Stimulated activated CD4-positive, alpha-beta T cell treated with anti-CD3 and anti-CD28 coated beads, Interleukin-2, amount 100 ng/mL, for 48 hours (primary cell): ENCODE data around the gene DALRD3.

Experiments
- DNase-seq, 2 donors: peaks; one replicate each; pipeline ENCODE4 v3.0.0-alpha.2; 2020

The DALRD3 gene, protein sequence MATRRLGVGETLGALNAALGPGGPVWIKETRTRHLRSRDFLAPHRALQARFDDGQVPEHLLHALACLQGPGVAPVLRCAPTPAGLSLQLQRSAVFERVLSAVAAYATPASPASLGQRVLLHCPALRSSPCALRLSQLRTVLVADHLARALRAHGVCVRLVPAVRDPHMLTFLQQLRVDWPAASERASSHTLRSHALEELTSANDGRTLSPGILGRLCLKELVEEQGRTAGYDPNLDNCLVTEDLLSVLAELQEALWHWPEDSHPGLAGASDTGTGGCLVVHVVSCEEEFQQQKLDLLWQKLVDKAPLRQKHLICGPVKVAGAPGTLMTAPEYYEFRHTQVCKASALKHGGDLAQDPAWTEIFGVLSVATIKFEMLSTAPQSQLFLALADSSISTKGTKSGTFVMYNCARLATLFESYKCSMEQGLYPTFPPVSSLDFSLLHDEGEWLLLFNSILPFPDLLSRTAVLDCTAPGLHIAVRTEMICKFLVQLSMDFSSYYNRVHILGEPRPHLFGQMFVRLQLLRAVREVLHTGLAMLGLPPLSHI

DNA sequence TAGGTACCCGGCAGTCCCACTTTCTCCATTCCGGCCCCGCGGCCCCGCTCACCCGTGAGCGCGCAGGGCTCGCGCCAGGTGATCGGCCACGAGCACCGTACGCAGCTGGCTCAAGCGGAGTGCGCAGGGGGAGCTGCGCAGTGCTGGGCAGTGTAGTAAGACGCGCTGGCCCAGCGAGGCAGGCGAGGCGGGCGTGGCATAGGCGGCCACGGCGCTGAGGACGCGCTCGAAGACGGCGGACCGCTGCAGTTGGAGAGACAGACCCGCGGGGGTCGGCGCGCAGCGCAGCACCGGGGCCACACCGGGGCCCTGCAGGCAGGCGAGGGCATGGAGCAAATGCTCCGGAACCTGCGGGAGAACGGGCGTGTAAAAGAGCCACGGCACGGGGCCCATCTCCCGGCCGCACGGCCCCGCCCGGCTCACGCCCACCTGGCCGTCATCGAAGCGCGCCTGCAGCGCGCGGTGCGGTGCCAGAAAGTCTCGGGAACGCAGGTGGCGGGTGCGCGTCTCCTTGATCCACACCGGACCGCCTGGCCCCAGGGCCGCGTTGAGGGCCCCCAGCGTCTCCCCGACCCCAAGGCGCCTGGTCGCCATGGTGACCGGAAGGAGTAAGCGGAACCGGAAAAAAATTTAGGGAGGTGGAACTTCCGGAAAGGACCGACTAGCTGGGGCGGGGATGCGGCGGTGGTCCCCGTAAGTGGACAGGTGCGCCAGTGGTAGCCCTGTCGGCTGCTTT lies at the start of gene DALRD3:
TSS of gene DALRD3 (minus strand) at position 610 of the 736 bp plus-strand sequence. CDS start at position 594, 16 bp downstream.
- DNase-seq, result peak; percentile 51 to 57

DNA sequence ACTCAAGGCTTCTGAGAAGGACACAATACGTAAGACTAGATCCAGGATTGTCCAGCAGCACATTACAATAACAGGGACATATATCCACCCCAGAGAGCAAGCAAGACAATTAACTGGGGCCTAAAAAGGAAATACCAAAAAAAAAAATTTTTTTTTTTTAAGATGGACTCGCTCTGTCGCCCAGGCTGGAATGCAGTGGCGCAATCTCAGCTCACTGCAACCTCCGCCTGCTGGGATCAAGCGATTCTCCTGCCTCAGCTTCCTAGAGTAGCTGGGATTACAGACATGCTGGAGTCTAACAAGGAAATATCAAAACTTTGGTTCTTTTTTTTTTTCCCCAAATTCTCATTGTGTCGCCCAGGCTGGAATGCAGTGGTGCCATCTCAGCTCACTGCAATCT lies 39.6 kb upstream of the DALRD3 start:
- no peak for DNase-seq

DNA sequence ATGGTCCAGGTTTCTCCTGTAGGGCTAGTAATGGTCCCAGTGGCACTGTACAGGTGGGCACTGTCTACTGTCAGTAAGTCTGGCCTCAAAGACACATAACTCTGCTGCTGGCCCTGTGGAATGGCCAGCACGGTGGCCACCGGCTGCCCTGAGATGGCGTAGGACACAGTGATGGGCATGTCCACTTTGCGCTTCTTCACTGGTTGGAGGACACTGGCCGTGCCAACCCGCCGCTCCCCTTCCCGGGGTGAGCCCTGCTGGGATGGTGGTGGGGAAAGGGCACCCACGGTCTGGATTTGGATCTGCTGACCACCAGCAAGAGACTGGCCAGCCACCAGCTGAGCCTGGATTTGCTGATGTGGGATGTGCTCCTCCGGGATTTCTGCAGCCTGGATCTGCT lies 38.9 kb upstream of the DALRD3 start:
- DNase-seq, result no peak

DNA sequence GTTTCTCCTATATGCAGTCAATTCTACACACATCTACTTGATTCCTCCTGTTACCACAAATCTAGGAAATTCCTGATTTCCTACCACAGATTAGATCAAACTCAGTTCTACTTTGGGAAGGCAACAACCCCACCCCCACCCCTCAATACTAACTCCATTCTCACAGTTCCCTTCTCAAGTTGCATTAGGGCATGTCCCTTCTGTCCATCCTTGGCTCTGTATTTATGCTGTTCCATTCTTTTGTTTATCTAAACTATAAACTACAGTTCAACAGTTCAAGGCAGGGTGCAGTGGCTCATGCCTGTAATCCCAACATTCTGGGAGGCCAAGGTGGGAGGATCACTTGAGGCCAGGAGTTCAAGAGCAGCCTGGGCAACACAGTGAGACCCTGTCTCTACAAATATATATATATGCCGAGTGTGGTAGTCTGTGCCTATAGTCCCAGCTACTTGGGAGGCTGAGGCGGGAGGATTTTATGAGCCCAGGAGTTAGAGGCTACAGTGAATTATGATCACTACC lies 36.0 kb upstream of the DALRD3 start:
- DNase-seq, result no peak

DNA sequence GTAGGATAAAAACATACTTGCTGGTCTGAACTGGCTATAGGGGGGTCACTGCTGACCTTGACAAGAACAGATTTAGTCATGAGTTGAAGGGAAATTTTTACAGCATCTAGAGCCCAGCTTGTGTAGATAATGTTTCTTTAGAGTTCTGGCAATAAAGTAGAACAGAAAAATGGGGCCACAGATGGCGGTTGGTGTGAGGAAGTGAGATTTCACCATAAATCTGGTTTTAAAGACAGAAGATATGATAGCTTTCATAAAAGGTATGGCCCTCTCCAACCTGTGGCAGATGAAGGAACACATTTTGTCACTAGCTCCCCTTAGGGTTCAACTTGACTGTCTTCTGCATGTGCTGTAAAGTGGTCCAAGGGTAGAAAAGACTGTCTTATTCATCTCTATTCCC lies 35.2 kb upstream of the DALRD3 start:
- DNase-seq, result no peak

DNA sequence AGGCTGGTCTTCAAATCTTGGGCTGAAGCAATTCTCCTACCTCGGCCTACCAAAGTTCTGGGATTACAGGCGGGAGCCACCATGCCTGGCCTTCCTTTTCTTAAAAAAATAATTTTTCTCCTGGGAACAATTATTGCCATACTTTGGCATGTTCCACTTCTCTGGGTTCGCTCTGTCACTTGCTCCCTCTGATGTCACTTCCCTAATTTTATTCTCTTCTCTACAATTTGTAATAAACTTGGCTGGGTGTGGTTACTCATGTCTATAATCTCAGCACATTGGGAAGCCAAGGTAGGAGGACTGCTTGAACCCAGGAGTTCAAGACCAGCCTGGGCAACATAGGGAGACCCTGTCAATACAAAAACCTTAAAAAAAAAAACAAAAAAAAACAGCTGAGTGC lies 16.9 kb upstream of the DALRD3 start:
- DNase-seq, result no peak

DNA sequence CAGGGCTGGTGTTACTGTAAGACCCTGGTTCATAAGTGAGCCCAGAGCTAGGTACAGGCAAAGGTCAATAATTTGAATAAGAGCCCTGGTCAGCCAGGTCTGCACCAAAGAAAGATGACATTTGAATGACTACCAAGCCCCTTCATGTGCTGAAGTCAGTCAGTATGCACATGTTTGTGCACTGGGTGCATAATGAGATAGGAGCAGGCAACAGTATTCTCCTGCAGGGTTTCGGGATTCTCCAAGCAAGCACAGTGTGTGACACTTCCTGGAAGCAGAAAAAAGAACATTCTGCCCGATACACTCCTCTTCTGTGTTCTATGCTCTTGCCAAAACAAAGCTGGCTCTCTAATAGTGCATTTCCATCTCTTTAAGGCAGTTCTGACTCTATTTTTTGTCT lies 16.3 kb upstream of the DALRD3 start:
- no peak for DNase-seq

DNA sequence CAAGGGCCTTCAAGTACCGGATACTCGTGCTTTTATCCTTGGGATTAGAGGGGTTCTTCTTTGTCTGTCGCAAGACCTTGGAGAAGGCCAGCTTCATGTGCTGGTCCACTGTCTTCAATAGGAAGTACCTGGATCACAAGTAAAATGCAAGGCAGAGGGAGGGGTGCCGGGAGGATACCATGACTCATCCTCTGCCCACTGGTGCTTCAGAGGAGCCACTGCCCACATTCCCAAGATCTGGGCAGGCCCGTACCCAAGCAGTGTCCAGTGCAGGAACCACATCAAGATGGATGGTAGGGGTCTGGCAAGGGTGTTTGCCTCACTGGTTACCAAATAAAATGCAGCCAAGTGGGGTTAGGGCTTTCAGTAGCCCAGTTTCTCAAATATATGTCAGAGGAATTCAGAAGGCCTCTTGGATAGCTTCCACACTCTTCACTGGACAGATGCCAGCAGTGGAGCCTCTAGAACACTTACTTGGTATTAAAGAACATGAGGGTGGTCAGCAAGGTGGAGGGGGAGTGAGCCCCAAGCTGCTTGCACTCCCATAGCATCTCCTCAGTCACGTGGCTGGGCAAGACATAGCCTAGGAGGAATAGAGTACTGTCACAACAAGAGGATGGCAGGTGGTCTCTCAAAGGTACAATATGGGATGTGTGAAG lies 14.4 kb upstream of the DALRD3 start:
- no peak for DNase-seq

DNA sequence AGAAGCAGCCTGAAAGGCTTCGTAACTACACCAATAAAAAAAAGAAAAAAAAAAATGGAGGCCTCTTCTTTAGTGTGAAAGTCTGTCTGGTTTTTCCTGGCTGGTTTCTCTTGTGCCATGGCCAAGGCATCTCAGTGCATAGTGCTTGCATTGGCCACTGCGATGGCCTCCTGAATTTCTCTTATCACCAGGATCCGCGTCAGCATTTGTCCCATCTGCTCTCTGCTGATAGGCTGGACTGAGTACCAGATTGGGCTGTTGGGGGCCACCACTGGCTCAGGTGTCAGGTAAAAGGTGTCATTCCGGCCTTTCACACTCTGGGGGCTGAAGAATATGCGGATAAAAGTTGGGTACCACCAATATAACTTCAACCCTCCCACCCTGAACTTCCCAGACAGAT lies 11.9 kb upstream of the DALRD3 start:
- DNase-seq, result no peak

DNA sequence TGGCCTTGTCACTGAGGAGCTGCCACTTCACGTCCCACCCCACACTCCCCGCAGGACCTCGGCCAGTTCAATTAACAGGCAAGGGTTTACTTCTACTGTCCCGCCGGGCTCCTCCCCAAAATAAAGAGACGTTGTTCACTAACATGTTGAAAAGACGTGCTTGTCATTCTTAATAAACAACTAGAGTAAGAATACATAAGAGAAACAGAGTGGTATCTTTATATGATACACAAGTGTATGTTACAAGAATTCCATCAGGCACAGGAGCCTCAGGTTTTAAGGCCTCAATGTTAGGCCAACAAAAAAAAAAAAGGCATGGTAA lies 11.1 kb upstream of the DALRD3 start:
- DNase-seq, result no peak

DNA sequence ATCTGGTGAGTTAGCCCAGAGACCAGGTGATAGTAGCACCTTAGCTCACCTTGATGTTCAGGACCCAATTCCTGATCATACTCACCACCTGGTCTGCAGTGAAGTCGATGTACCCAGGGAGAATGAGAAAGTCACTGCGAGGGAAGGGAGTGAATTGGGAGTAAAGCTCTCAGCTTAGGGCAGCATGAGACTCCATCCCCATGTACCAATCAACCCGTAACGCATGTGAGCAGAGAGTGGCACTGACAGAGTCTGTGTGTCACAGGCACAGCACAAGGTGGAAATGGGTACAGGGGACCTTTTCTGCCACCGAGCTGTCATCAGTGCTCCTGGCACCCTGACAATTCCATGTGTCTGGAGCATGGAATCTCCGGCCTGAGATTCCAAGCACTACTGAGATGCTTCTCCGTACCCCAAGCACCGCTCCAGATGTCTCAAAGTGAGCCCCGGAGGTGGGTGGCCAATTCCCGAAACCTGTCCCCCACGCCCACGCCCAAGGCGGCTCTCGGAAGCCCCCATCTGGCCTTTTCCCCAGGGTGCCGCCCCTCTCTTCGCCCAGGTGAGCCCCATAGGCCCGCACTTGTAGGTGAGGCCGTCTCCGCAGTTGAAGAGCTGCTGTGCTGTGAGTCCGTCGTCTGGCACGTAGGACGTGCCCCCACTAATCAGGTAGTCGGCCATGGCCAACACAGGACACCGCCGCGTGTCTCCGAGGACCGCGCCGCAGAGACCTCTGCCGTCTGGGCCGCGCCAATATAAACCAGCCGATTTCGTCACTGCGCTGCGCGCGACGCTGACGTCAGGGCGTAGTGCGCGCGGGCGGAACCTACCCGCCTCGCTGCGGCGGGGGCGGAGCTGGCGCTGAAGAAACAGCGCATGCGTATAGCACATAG lies 10.5 kb upstream of the DALRD3 start, which contains the start of gene IMPDH2:
TSS of gene IMPDH2 (minus strand) at position 726 of the 890 bp plus-strand sequence. CDS start at position 678, 48 bp downstream.
- DNase-seq, result peak; percentile 92 to 95

DNA sequence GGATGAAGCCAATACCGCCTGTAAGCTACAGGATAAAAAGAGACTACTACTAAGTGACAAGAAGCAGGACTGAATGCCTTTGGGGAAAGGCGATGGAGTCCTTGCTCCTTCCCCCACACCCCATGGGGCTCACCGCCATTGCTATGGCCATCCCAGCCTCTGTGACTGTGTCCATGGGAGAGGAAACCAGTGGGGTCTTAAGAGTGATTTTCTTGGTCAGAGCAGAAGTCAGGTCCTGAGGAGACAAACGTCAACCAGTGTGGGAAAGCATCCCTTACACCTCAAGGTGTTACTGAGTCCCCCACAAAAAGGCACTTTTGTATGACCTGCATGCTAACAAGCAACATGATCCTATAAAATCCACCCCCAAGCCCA lies 9.9 kb upstream of the DALRD3 start:
- DNase-seq, result no peak

DNA sequence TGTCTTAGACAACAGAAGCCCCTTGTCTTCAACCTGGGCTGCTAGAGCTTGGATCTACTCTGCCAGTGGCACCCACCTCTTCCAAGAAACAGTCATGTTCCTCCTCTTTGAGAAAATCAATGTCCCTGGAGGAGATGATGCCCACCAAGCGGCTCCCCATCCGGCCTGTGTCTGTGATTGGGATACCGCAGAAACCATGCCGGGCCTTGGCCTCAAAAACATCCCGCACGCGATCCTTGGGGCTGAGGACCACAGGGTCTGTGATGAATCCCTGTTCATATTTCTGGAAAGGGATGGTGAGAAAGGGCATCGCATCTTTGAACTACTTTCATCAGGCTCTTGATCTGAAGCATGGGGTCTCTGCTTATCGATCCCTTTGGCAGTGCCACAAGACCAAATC lies 9.3 kb upstream of the DALRD3 start:
- no peak for DNase-seq

DNA sequence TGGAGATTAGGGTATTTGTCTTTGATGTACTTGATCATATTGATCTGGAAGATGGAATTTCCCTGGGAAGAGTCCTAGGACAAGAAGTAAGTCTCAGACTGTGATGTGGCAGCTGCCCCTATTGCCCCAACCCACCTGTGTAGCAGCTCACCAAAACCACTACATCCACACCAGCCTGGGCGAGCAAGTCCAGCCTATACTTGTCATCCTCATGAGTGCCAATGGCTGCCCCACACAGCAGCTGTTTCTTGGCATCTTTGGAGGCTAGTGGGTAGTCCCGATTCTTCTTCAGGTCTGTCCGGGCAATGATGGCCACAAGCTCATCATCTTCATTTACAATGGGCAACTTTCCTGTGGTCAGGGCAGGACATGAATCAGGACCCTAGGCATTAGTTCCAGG lies 8.2 kb upstream of the DALRD3 start:
- no peak for DNase-seq

DNA sequence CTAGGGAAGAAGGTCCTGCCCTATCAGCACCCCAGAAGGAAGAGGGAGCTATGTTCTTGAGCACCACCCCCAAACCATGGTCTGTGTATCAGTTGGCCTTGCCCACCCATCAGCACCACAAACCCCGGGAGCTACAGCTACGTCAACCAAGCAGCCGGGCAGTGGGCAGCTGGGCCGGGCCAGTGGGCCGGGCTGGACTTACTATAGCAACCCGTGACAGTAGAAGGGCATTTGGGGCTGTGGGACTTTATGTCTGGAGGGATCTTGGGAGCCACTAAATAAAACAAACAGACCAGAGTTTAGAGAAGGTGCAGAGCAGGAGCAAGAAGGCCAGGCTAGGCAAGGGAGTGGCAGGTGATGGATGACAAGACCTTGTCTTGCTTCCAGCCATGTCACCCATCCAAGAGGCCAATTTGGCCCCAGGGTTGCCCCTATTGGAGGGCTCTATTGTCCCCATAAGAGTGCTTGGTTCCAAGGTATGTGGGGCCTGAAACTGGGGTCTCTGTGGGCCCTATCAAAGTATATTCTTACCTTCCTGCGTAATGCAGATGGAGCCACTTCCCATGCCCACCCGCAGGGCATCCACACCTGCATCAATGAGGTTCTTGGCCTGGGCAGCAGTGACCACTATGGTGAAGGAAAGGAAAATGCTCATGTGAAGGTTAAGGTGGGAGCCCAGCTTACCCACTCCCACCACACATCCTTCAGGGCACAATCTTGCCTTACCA lies 7.6 kb upstream of the DALRD3 start:
- no peak for DNase-seq

DNA sequence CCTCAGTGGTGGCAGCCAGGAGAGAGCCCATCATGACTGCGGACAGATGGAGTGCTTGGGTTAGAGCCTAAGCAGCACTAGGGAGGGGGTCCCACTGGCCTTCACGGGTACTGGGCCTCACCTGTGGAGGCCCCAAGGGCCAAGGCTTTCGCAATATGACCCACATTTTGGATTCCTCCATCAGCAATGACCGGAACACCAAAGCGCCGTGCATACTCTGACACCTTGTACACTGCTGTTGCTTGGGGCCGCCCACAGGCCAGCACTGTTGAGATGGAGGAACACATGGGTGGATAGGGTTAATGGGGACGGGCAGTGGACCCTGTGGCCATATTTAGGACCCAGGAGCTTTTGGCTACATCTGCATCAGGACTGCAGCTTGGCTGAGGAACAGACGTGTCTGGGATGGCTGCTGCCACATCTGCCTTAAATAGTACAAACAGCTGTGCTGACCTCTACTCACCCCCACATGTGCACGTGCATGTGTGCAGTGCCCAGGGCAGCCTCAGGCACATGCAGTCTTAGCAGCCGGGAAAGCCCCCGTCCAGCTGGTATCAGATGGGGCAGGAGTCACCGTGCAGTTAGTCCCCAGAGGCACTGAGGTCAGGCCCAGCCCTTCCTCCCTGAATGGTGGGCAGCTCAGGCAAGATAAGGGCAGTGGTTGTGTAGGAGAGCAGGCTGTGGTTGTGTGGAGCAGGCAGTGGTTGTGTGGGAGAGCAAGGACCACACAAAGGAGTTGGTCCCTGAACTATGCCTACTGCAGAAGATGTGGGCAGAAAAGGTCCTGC lies 6.8 kb upstream of the DALRD3 start:
- no peak for DNase-seq

DNA sequence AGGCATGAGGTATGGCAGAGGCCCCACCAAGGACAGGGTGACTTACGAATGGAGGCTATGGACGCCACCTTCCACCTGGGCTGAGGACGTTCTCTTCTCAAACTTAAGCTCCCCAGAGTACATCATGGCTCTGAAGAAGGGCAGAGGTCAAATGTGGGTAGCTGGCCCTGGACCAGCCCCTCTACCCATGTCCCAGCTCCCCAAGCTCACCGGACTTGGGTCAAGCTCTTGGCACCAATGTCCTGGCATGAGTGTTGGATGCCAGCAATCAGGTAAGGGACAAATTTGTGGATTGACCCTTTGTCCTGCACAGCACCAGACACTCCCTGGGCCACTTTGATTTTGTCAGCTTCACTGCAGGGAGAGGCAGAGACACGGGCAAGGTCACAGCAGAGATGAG lies 6.1 kb upstream of the DALRD3 start:
- DNase-seq, result no peak

DNA sequence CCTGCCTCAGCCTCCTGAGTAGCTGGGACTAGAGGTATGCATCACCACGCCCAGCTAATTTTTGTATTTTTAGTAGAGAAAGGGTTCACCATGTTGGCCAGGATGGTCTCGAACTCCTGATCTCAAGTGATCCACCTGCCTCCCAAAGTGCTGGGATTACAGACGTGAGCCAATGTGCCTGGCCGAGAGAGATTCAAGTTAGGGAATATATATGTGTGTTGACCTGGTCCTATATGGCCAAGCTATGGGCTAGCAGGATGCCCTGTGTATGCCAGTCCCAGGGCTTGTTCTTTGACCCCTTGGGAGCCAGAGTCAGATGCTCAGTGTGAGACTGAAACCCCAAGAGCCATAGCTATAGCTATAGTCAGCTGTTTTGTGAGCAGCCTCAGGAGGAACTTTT lies 5.4 kb upstream of the DALRD3 start:
- no peak for DNase-seq

DNA sequence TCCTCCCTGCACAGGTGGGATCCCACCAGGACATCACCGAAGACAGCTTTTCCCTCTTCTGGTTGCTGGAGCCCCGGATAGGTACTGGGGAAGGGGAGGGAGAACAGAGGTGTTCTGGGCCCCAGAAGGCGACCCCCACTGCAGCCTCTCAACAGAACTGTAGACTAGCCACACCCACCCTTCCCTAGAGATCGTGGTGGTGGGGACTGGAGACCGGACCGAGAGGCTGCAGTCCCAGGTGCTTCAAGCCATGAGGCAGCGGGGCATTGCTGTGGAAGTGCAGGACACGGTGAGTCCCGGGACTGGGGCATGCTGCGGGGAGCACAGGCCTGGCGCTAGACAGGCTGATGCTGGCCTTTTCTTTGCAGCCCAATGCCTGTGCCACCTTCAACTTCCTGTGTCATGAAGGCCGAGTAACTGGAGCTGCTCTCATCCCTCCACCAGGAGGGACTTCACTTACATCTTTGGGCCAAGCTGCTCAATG lies 4.3 kb upstream of the DALRD3 start:
- DNase-seq, result no peak

DNA sequence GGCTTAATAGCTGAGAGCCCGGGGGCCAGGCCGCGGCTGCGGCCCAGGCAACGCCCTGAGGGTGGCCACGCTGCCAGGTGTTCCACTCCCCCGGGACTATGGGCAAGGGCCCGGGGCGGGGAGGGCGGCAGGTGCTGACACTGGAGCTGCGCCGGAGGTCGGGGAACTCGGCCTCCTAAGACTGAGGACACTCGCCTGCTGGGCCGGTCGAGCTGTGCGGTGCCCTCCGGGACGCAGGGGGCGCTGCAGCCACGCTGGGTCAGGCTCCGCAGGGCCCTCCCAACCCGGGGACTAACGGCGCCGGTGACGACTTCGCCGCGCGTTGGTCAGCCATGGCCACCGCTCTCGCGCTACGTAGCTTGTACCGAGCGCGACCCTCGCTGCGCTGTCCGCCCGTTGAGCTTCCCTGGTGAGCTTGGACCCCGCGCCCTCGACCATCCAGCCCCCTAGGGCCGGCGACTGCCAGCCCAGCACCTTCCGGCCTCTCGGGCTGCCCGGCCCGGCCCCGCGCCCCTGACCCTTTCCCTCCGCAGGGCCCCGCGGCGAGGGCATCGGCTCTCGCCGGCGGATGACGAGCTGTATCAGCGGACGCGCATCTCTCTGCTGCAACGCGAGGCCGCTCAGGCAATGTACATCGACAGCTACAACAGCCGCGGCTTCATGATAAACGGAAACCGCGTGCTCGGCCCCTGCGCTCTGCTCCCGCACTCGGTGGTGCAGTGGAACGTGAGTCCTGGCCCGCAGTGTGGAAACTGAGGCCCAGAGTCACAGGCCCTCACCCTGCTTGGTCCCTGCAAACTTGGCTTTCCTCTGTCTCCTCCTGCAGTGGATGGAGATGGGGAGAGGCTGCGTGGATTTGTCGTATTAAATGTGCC lies 3.7 kb upstream of the DALRD3 start, which contains the start of gene NDUFAF3:
TSS of gene NDUFAF3 (plus strand) at position 309 of the 875 bp plus-strand sequence. CDS start at position 333, 24 bp downstream.
- DNase-seq, result peak; percentile 94 to 95
